ENCODE data around the gene KAZN. TPM values are rescaled to one million over a fixed set of nuclear protein-coding genes. Genes with fewer than 3 reads are reported as not detected.

KAZN gene
- total and polyA plus RNA-seq, 2 donors (not counting 1 experiment from before 2014, with no cell fraction given) = 3.4 to 5.0 TPM

DNA sequence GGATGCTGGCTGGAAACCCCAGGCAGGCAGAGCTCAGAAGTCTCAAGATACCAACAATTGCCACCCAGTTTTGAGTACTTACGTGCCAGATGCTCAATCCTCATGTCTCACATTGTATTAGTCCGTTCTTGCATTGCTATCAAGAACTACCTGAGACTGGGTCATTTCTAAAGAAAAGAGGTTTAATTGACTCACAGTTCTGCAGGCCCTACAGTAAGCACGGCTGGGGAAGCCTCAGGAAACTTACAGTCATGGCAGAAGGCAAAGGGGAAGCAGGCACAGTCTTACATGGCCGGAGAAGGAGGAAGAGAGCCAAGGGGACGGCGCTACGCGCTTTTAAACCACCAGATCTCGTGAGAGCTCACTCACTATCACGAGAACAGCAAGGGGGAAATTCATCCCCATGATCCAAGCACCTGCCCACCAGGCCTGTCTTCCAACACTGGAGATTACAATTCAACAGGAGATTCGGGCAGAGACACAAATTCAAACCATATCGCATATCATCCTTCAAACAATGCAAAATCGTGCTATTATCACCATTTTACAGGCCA lies 58.0 kb downstream of the KAZN start:
- Histone ChIP-seq H4K20me1 (ENCODE audit: control insufficient read depth, extremely low read depth, insufficient read depth, low read length) (no peaks in the 10 kb centered on the region), H3K4me3 (replicated peaks in 1 of 4; ENCODE audit: control extremely low read depth in 1 of 4, insufficient read depth in 1 of 4, low read depth in 3 of 4, low read length in 4 of 4) (no peak overlapping the region), H3K4me1 (ENCODE audit: control insufficient read depth, extremely low read depth, insufficient read depth, low read length) (no peaks in the 10 kb centered on the region), H3K27me3 (ENCODE audit: control insufficient read depth, insufficient read depth, low read length) (no peaks in the 10 kb centered on the region), H2AFZ (ENCODE audit: low read length) (no peak overlapping the region), H3K4me2 (ENCODE audit: extremely low read depth, insufficient read depth, low read length) (no peak overlapping the region), H3K79me2 (ENCODE audit: control insufficient read depth, insufficient read depth, low read length) (no peaks in the 10 kb centered on the region), H3K9me3 (ENCODE audit: control insufficient read depth, insufficient read depth, low read depth, low read length) (no peaks in the 10 kb centered on the region), H3K9ac (ENCODE audit: insufficient read depth, low read length) (no peak overlapping the region), H3K36me3 (ENCODE audit: control insufficient read depth, insufficient read depth, low read length) (no peaks in the 10 kb centered on the region), H3K27ac (ENCODE audit: insufficient read depth, low read length) (no peak overlapping the region)
- no peak for DNase-seq (ENCODE audit: low read depth in 2 of 2)
- no peak for TF ChIP-seq CTCF (conservative IDR thresholded peaks at IDR 0.05 in 1 of 2, IDR thresholded peaks at IDR 0.05 in 1 of 2; ENCODE audit: low read depth in 1 of 2, low read length in 2 of 2)
- no peak for TF ChIP-seq EZH2 (IDR thresholded peaks at IDR 0.05; ENCODE audit: low read length, missing control alignments)

- Histone ChIP-seq H3K4me3 (replicated peaks in 1 of 4; ENCODE audit: control extremely low read depth in 1 of 4, insufficient read depth in 1 of 4, low read depth in 3 of 4, low read length in 4 of 4) (no peak overlapping the region), H3K4me2 (ENCODE audit: extremely low read depth, insufficient read depth, low read length) (no peak overlapping the region), H3K79me2 (ENCODE audit: control insufficient read depth, insufficient read depth, low read length) (no peaks in the 10 kb centered on the region), H3K36me3 (ENCODE audit: control insufficient read depth, insufficient read depth, low read length) (no peaks in the 10 kb centered on the region), H2AFZ (ENCODE audit: low read length) (no peak overlapping the region), H3K9ac (ENCODE audit: insufficient read depth, low read length) (no peak overlapping the region), H4K20me1 (ENCODE audit: control insufficient read depth, extremely low read depth, insufficient read depth, low read length) (no peaks in the 10 kb centered on the region), H3K9me3 (ENCODE audit: control insufficient read depth, insufficient read depth, low read depth, low read length) (no peaks in the 10 kb centered on the region), H3K4me1 (ENCODE audit: control insufficient read depth, extremely low read depth, insufficient read depth, low read length) (no peaks in the 10 kb centered on the region), H3K27me3 (ENCODE audit: control insufficient read depth, insufficient read depth, low read length) (no peaks in the 10 kb centered on the region), H3K27ac (ENCODE audit: insufficient read depth, low read length) (no peak overlapping the region)
- no peak for TF ChIP-seq EZH2 (IDR thresholded peaks at IDR 0.05; ENCODE audit: low read length, missing control alignments)
- no peak for TF ChIP-seq CTCF (conservative IDR thresholded peaks at IDR 0.05 in 1 of 2, IDR thresholded peaks at IDR 0.05 in 1 of 2; ENCODE audit: low read depth in 1 of 2, low read length in 2 of 2)
- no peak for DNase-seq (ENCODE audit: low read depth in 2 of 2)
Measured at GRCh38 chr1:14658642-14659041, 60.2 kb downstream of the KAZN start.

DNA sequence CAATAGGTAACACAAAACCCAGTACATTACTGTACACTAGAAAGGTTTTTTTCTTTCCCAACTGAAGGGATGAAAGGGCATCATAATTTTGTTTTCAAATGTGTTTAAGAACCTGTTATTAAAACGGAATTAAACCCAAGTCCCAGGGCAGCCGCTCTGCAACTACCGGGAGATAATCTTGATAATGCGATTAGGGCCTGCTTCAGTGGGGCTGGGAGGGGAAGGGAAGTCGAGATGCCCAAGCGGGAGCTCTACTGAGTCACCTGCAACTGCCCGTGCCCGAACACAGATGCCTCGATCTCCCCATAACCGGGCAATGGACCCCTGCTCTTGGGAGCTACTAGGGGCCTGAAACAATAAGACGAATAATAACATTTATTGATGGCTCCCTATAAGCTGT lies 61.4 kb downstream of the KAZN start:
- no peak overlapping the region for H3K4me3 ChIP-seq (replicated peaks in 1 of 4; ENCODE audit: control extremely low read depth in 1 of 4, insufficient read depth in 1 of 4, low read depth in 3 of 4, low read length in 4 of 4)
- no peaks in the 10 kb centered on the region for H3K9me3 ChIP-seq (ENCODE audit: control insufficient read depth, insufficient read depth, low read depth, low read length)
- no peaks in the 10 kb centered on the region for H3K4me1 ChIP-seq (ENCODE audit: control insufficient read depth, extremely low read depth, insufficient read depth, low read length)
- H3K9ac ChIP-seq (ENCODE audit: insufficient read depth, low read length) = no peak overlapping the region
- no peaks in the 10 kb centered on the region for H3K79me2 ChIP-seq (ENCODE audit: control insufficient read depth, insufficient read depth, low read length)
- H3K27me3 ChIP-seq (ENCODE audit: control insufficient read depth, insufficient read depth, low read length) = no peaks in the 10 kb centered on the region
- TF ChIP-seq EZH2 (IDR thresholded peaks at IDR 0.05; ENCODE audit: low read length, missing control alignments) = no peak
- TF ChIP-seq CTCF (conservative IDR thresholded peaks at IDR 0.05 in 1 of 2, IDR thresholded peaks at IDR 0.05 in 1 of 2; ENCODE audit: low read depth in 1 of 2, low read length in 2 of 2) = no peak
- no peak overlapping the region for H2AFZ ChIP-seq (ENCODE audit: low read length)
- H3K36me3 ChIP-seq (ENCODE audit: control insufficient read depth, insufficient read depth, low read length) = no peaks in the 10 kb centered on the region
- no peak overlapping the region for H3K27ac ChIP-seq (ENCODE audit: insufficient read depth, low read length)
- H3K4me2 ChIP-seq (ENCODE audit: extremely low read depth, insufficient read depth, low read length) = no peak overlapping the region
- DNase-seq (ENCODE audit: low read depth in 2 of 2) = no peak
- H4K20me1 ChIP-seq (ENCODE audit: control insufficient read depth, extremely low read depth, insufficient read depth, low read length) = no peaks in the 10 kb centered on the region

Data from fibroblast of lung (primary cell).